Liver (tissue), 9 donors: Measurements from ENCODE around the gene USP24. TPM values are rescaled to one million over a fixed set of nuclear protein-coding genes. Genes with fewer than 3 reads are reported as not detected.
A peak's percentile ranks its signal among the peaks of the same experiment; 100 is the strongest.

Experiments used
- DNase-seq: peaks from one replicate; pipeline ENCODE4 v3.0.0-alpha.2; 2017; ENCODE audit warnings: low spot score
- H3K27ac ChIP-seq, 2 donors: one replicate each; pipeline ENCODE4 v1.7.0; 2013; ENCODE audit warnings: inconsistent platforms in 2 of 2, low read length in 2 of 2, control low read depth in 1 of 2, low read depth in 1 of 2, mild to moderate bottlenecking in 1 of 2
- H3K27me3 ChIP-seq, 4 donors: one replicate each; pipeline versions ENCODE4 v1.6.1 to v1.7.0; 2013; ENCODE audit warnings: low read length in 3 of 4, inconsistent platforms in 1 of 4, mild to moderate bottlenecking in 1 of 4, moderate library complexity in 1 of 4; ENCODE audit not compliant: control insufficient read depth in 4 of 4, insufficient read depth in 4 of 4
- H3K36me3 ChIP-seq, 4 donors: one replicate each; pipeline versions ENCODE4 v1.6.1 to v1.7.0; 2013; ENCODE audit warnings: low read length in 3 of 4, mild to moderate bottlenecking in 3 of 4, low read depth in 1 of 4, moderate library complexity in 1 of 4; ENCODE audit not compliant: control insufficient read depth in 4 of 4, insufficient read depth in 3 of 4
- H3K4me1 ChIP-seq, 4 donors: one replicate each; pipeline versions ENCODE4 v1.6.1 to v1.7.0; 2013; ENCODE audit warnings: low read length in 3 of 4, mild to moderate bottlenecking in 3 of 4, moderate library complexity in 1 of 4; ENCODE audit not compliant: control insufficient read depth in 4 of 4, insufficient read depth in 4 of 4
- H3K4me3 ChIP-seq, 3 donors: one replicate each; pipeline versions ENCODE4 v1.6.1 to v1.7.0; 2013; ENCODE audit warnings: low read length in 3 of 3, control low read depth in 1 of 3, low read depth in 1 of 3, mild to moderate bottlenecking in 1 of 3
- H3K9ac ChIP-seq, 2 donors: one replicate each; pipeline ENCODE4 v1.7.0; 2013; ENCODE audit warnings: low read length in 2 of 2, mild to moderate bottlenecking in 2 of 2, moderate library complexity in 2 of 2, control low read depth in 1 of 2, low read depth in 1 of 2
- H3K9me3 ChIP-seq, 4 donors: one replicate each; pipeline versions ENCODE4 v1.6.1 to v1.7.0; 2013; ENCODE audit warnings: low read length in 3 of 4; ENCODE audit not compliant: control insufficient read depth in 4 of 4
- EGR1 ChIP-seq, 2 donors: IDR thresholded peaks; 2 replicates each; pipeline ENCODE4 v1.6.1; 2016 to 2018; ENCODE audit warnings: antibody characterized with exemption in 2 of 2, low read depth in 2 of 2
- FOXA1 ChIP-seq: IDR thresholded peaks from 2 replicates; pipeline ENCODE4 v1.6.1; 2016; ENCODE audit warnings: antibody characterized with exemption
- GABPA ChIP-seq, 2 donors: IDR thresholded peaks in 1 of 2; conservative IDR thresholded peaks in 1 of 2; 2 replicates each; pipeline ENCODE4 v1.6.1; 2016; ENCODE audit warnings: antibody characterized with exemption in 2 of 2, mild to moderate bottlenecking in 1 of 2, moderate library complexity in 1 of 2
- HNF4A ChIP-seq, 2 donors: conservative IDR thresholded peaks; 2 replicates each; pipeline ENCODE4 v1.6.1; 2016; ENCODE audit warnings: antibody characterized with exemption in 2 of 2, mild to moderate bottlenecking in 2 of 2
- HNF4G ChIP-seq: IDR thresholded peaks from 2 replicates; pipeline ENCODE4 v1.6.1; 2016; ENCODE audit warnings: antibody characterized with exemption
- JUND ChIP-seq, 2 donors: IDR thresholded peaks; 2 replicates each; pipeline ENCODE4 v1.6.1; 2016; ENCODE audit warnings: antibody characterized with exemption in 2 of 2
- NR2F2 ChIP-seq: IDR thresholded peaks from 2 replicates; pipeline ENCODE4 v1.6.1; 2016; ENCODE audit warnings: antibody characterized with exemption
- RAD21 ChIP-seq, 2 donors: IDR thresholded peaks; 2 replicates each; pipeline ENCODE4 v1.6.1; 2016; ENCODE audit warnings: antibody characterized with exemption in 2 of 2, mild to moderate bottlenecking in 2 of 2
- RXRA ChIP-seq, 2 donors: IDR thresholded peaks; 2 replicates each; pipeline ENCODE4 v1.6.1; 2017 to 2018; ENCODE audit warnings: antibody characterized with exemption in 2 of 2, mild to moderate bottlenecking in 1 of 2
- SP1 ChIP-seq: IDR thresholded peaks from 2 replicates; pipeline ENCODE4 v1.6.1; 2018; ENCODE audit warnings: antibody characterized with exemption, mild to moderate bottlenecking
- TAF1 ChIP-seq: conservative IDR thresholded peaks from 2 replicates; pipeline ENCODE4 v1.6.1; 2016; ENCODE audit warnings: antibody characterized with exemption, mild to moderate bottlenecking
- YY1 ChIP-seq: IDR thresholded peaks from 2 replicates; pipeline ENCODE4 v1.6.1; 2016; ENCODE audit warnings: antibody characterized with exemption, mild to moderate bottlenecking
- WGBS: extraction: QIAGEN DNeasy Blood & Tissue Kit; methylation state at CpG from one replicate; pipeline ENCODE4 v1.1.7; 2013; 5-methylcytosine and 5-hydroxymethylcytosine counted together
- polyA plus RNA-seq, 2 donors: library from polyadenylated mRNA; stranded (reverse) in 1 of 2; unstranded in 1 of 2; fragments of 200-250 nt in 1 of 2; fragments of >200 nt in 1 of 2; fragmentation: Nextera tagmentation in 1 of 2; extraction: Ambion mirVana in 1 of 2; gene quantifications; one replicate each; pipeline versions ENCODE4 v1.2.1 to v1.2.3, GENCODE V29; 2013 to 2015
- total RNA-seq, 2 donors: library from RNA; depleted of rRNA; stranded (reverse); fragments of >200 nt; gene quantifications; one replicate each; pipeline ENCODE4 v1.2.3, GENCODE V29; 2014
- TF ChIP-seq, protein P1 (sequence below): IDR thresholded peaks from 2 replicates; pipeline ENCODE4 v1.6.1; 2016; ENCODE audit warnings: antibody characterized with exemption
- TF ChIP-seq, protein P2 (sequence below): fragments of 150-350 bp; IDR thresholded peaks from 2 replicates; pipeline ENCODE4 v1.5.1; 2017; ENCODE audit warnings: improper control_type of control experiment, low read depth, low read length; ENCODE audit not compliant: missing input control
- TF ChIP-seq, protein P3 (sequence below): IDR thresholded peaks from 2 replicates; pipeline ENCODE4 v1.6.1; 2016; ENCODE audit warnings: antibody characterized with exemption, mild to moderate bottlenecking
- TF ChIP-seq, protein P4 (sequence below): IDR thresholded peaks from 2 replicates; pipeline ENCODE4 v1.6.1; 2016; ENCODE audit warnings: antibody characterized with exemption
- donor health status: healthy.
- donor health status: healthy.
- donor health status: healthy.
- donor health status: healthy.
- donor health status: healthy.

USP24 gene
- total and polyA plus RNA-seq, 4 donors, result 7.0 to 75.8 (median 20.3) TPM

DNA sequence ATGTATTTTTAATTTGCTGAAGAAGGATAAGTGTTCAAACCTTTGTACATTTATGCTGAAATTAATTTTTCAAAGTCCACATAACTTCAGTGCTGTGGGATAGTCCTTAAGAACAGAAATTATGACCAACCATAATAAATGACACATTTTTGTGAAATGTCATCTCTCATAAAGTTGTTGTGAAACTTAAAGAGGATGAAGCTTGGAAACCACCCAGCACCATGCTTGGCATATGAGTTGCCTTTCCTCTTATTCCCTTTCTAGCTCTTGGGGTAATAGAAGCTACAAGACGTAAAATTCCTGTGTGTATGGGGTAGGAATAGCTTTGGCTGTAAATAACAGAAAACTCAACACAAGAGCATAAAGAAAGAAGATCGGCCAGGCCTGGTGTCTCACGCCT lies 18.9 kb upstream of the USP24 start:
- H3K4me3 ChIP-seq, result no peak overlapping the region
- 97% methylated on average over 3 of the region's 3 CpGs for WGBS
- no peak for DNase-seq
- H3K9me3 ChIP-seq, result no peaks in the 10 kb centered on the region
- no peaks in the 10 kb centered on the region for H3K36me3 ChIP-seq
- no peak overlapping the region for H3K9ac ChIP-seq
- no peak for TF ChIP-seq SP1
- TF ChIP-seq, protein P1, sequence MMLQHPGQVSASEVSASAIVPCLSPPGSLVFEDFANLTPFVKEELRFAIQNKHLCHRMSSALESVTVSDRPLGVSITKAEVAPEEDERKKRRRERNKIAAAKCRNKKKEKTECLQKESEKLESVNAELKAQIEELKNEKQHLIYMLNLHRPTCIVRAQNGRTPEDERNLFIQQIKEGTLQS, result no peak
- no peak for TF ChIP-seq HNF4A (conservative IDR thresholded peaks at IDR 0.05)
- TF ChIP-seq EGR1 (IDR thresholded peaks at IDR 0.05; ENCODE audit: low read depth in 2 of 2), result no peak
- TF ChIP-seq GABPA (IDR thresholded peaks at IDR 0.05 in 1 of 2, conservative IDR thresholded peaks at IDR 0.05 in 1 of 2), result no peak
- no peak for TF ChIP-seq RXRA (IDR thresholded peaks at IDR 0.05)
- no peak for TF ChIP-seq HNF4G
- no peak for TF ChIP-seq FOXA1
- TF ChIP-seq TAF1, result no peak
- TF ChIP-seq RAD21 (IDR thresholded peaks at IDR 0.05), result no peak
- no peak for TF ChIP-seq NR2F2
- TF ChIP-seq, protein P2, sequence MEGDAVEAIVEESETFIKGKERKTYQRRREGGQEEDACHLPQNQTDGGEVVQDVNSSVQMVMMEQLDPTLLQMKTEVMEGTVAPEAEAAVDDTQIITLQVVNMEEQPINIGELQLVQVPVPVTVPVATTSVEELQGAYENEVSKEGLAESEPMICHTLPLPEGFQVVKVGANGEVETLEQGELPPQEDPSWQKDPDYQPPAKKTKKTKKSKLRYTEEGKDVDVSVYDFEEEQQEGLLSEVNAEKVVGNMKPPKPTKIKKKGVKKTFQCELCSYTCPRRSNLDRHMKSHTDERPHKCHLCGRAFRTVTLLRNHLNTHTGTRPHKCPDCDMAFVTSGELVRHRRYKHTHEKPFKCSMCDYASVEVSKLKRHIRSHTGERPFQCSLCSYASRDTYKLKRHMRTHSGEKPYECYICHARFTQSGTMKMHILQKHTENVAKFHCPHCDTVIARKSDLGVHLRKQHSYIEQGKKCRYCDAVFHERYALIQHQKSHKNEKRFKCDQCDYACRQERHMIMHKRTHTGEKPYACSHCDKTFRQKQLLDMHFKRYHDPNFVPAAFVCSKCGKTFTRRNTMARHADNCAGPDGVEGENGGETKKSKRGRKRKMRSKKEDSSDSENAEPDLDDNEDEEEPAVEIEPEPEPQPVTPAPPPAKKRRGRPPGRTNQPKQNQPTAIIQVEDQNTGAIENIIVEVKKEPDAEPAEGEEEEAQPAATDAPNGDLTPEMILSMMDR, result no peak
- TF ChIP-seq JUND (IDR thresholded peaks at IDR 0.05), result no peak
- H3K27me3 ChIP-seq, result no peaks in the 10 kb centered on the region
- no peak overlapping the region for H3K27ac ChIP-seq
- H3K4me1 ChIP-seq, result peaks cover 0 to 5% (median 1%) of the 10 kb centered on the region in 4 donors

DNA sequence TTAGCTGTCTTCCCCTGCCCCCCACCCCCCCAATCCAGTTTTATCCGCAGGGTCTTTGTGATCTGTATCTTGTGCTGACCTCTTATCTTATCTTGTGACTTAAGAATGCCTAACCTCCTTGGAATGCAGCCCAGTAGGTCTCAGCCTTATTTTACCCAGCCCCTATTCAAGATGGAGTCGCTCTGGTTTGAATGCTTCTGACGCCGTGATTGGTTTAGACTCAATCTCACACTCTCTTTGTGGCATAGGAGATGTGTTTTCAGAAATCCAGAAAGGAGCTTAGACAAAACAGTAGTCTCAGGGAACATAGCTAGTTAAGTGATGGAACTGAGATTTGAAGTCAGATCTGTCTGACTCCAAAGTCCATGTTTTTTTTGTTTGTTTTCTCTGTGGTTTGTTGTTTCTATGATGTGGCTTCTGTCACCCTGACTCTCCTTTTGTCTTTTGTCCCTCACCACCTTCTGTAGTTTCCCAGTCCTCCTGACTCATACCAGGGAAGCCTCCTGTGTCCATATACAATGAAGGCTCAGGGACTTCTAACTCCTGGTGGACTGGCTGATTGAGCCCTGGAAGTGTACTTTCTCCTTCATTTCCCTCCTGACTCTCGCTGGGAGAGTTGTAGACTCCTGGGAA lies 18.1 kb upstream of the USP24 start:
- Histone ChIP-seq H3K36me3 (no peaks in the 10 kb centered on the region), H3K4me1 (peaks cover 0 to 5% (median 1%) of the 10 kb centered on the region in 4 donors), H3K27me3 (no peaks in the 10 kb centered on the region), H3K27ac (no peak overlapping the region), H3K4me3 (no peak overlapping the region), H3K9ac (no peak overlapping the region), H3K9me3 (no peaks in the 10 kb centered on the region)
- no peak for DNase-seq
- TF ChIP-seq, protein P3, sequence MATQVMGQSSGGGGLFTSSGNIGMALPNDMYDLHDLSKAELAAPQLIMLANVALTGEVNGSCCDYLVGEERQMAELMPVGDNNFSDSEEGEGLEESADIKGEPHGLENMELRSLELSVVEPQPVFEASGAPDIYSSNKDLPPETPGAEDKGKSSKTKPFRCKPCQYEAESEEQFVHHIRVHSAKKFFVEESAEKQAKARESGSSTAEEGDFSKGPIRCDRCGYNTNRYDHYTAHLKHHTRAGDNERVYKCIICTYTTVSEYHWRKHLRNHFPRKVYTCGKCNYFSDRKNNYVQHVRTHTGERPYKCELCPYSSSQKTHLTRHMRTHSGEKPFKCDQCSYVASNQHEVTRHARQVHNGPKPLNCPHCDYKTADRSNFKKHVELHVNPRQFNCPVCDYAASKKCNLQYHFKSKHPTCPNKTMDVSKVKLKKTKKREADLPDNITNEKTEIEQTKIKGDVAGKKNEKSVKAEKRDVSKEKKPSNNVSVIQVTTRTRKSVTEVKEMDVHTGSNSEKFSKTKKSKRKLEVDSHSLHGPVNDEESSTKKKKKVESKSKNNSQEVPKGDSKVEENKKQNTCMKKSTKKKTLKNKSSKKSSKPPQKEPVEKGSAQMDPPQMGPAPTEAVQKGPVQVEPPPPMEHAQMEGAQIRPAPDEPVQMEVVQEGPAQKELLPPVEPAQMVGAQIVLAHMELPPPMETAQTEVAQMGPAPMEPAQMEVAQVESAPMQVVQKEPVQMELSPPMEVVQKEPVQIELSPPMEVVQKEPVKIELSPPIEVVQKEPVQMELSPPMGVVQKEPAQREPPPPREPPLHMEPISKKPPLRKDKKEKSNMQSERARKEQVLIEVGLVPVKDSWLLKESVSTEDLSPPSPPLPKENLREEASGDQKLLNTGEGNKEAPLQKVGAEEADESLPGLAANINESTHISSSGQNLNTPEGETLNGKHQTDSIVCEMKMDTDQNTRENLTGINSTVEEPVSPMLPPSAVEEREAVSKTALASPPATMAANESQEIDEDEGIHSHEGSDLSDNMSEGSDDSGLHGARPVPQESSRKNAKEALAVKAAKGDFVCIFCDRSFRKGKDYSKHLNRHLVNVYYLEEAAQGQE, result peak; percentile 33
- TF ChIP-seq HNF4G (peak; percentile 54), SP1 (peak; percentile 75), YY1 (peak; percentile 67), HNF4A (conservative IDR thresholded peaks at IDR 0.05) (peak; percentile 70 to 82), GABPA (IDR thresholded peaks at IDR 0.05 in 1 of 2, conservative IDR thresholded peaks at IDR 0.05 in 1 of 2) (peak in 1 of 2 donors; percentile 32), RXRA (IDR thresholded peaks at IDR 0.05) (peak in 1 of 2 donors; percentile 24), JUND (IDR thresholded peaks at IDR 0.05) (peak; percentile 51 to 68)
- TF ChIP-seq, protein P1, result no peak
- TF ChIP-seq, protein P4, sequence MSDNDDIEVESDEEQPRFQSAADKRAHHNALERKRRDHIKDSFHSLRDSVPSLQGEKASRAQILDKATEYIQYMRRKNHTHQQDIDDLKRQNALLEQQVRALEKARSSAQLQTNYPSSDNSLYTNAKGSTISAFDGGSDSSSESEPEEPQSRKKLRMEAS, result no peak
- WGBS, result 80% methylated on average over 5 of the region's 5 CpGs
